ENCODE results near the gene MAML1. TPM values are rescaled to one million over a fixed set of nuclear protein-coding genes. Genes with fewer than 3 reads are reported as not detected.

Gene MAML1
- total RNA-seq, 1 experiment from 2014 or later = 34.0 TPM

DNA sequence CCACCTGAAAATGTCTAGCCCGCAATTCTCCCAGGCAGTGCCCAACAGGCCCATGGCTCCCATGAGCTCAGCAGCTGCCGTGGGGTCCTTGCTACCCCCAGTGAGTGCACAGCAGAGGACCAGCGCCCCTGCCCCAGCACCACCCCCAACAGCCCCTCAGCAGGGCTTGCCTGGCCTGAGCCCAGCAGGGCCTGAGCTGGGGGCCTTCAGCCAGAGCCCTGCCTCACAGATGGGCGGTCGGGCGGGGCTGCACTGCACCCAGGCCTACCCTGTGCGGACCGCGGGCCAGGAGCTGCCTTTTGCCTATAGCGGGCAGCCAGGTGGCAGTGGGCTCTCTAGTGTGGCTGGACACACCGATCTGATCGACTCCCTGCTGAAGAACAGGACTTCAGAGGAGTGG lies 41.8 kb downstream of the MAML1 start:
- Histone ChIP-seq H3K9me2 (ENCODE audit: insufficient read depth) (no peaks in the 10 kb centered on the region), H4K20me1 (ENCODE audit: insufficient read depth) (no peaks in the 10 kb centered on the region), H3F3A (ENCODE audit: insufficient read depth, low read depth) (no peaks in the 10 kb centered on the region), H3K4me3 (no peak overlapping the region), H3K27ac (no peak overlapping the region), H3K27me3 (ENCODE audit: insufficient read depth, low read depth) (no peaks in the 10 kb centered on the region), H3K4me2 (no peak overlapping the region), H3K79me2 (ENCODE audit: low read depth) (no peaks in the 10 kb centered on the region), H3K9me3 (ENCODE audit: insufficient read depth, low read depth) (no peaks in the 10 kb centered on the region), H2AFZ (no peak overlapping the region), H3K4me1 (replicated peaks; ENCODE audit: insufficient read depth) (no peaks in the 10 kb centered on the region), H3K36me3 (ENCODE audit: low read depth) (0 out of 2 replicates have a peak, but pooled peaks cover 4% of the 10 kb centered on the region)
- intact Hi-C loops (cut with micrococcal nuclease; ENCODE audit: unreplicated experiment) = no loop called here
- ChIA-PET CTCF (no interaction called here), POLR2A (ENCODE audit: unreplicated experiment) (no interaction called here)
- BruUV-seq (replicated peaks) = no TSS peak
- TF ChIP-seq, protein P1, sequence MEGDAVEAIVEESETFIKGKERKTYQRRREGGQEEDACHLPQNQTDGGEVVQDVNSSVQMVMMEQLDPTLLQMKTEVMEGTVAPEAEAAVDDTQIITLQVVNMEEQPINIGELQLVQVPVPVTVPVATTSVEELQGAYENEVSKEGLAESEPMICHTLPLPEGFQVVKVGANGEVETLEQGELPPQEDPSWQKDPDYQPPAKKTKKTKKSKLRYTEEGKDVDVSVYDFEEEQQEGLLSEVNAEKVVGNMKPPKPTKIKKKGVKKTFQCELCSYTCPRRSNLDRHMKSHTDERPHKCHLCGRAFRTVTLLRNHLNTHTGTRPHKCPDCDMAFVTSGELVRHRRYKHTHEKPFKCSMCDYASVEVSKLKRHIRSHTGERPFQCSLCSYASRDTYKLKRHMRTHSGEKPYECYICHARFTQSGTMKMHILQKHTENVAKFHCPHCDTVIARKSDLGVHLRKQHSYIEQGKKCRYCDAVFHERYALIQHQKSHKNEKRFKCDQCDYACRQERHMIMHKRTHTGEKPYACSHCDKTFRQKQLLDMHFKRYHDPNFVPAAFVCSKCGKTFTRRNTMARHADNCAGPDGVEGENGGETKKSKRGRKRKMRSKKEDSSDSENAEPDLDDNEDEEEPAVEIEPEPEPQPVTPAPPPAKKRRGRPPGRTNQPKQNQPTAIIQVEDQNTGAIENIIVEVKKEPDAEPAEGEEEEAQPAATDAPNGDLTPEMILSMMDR (conservative IDR thresholded peaks at IDR 0.05) = no peak
- TF ChIP-seq EZH2 (IDR thresholded peaks at IDR 0.05; ENCODE audit: low read depth) = no peak
- no peak for DNase-seq

DNA sequence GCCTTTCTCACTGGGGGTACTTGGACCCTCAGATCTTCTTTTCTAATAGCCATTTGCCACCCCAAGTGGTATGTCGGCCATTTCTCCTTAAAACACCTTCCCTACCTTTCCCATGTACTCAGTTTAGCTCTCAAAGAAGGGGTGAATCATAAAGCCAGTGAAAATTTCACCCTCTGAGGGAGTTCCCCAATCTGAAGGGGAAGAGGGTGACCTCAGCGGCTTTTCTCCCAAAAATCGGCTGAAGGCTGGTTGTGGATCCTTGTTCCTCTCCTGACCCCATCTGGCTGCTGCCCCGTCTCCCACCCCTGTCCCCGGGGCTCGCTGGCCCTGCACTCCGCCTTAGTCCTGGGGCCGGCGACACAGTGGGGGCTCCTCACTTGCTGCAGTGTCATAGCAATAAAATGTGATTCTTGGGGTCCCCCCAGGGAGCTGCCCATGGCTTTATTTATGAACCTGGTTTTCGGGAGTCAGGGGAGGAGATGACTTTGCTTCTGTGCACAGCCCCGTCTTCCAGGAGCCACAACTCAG lies 43.9 kb downstream of the MAML1 start:
- Histone ChIP-seq H3K9me2 (ENCODE audit: insufficient read depth) (no peaks in the 10 kb centered on the region), H3F3A (ENCODE audit: insufficient read depth, low read depth) (no peaks in the 10 kb centered on the region), H4K20me1 (ENCODE audit: insufficient read depth) (no peaks in the 10 kb centered on the region), H3K9me3 (ENCODE audit: insufficient read depth, low read depth) (no peaks in the 10 kb centered on the region), H3K36me3 (ENCODE audit: low read depth) (0 out of 2 replicates have a peak, but pooled peaks cover 4% of the 10 kb centered on the region), H3K4me2 (no peak overlapping the region), H3K4me3 (no peak overlapping the region), H2AFZ (no peak overlapping the region), H3K79me2 (ENCODE audit: low read depth) (no peaks in the 10 kb centered on the region), H3K4me1 (replicated peaks; ENCODE audit: insufficient read depth) (no peaks in the 10 kb centered on the region), H3K27ac (no peak overlapping the region), H3K27me3 (ENCODE audit: insufficient read depth, low read depth) (no peaks in the 10 kb centered on the region)
- intact Hi-C loops (cut with micrococcal nuclease; ENCODE audit: unreplicated experiment) = no loop called here
- TF ChIP-seq, protein P1 (conservative IDR thresholded peaks at IDR 0.05) = no peak
- no peak for TF ChIP-seq EZH2 (IDR thresholded peaks at IDR 0.05; ENCODE audit: low read depth)
- DNase-seq = no peak
- BruUV-seq (replicated peaks) = no TSS peak
- POLR2A ChIA-PET (ENCODE audit: unreplicated experiment) = no interaction called here
- CTCF ChIA-PET = no interaction called here

DNA sequence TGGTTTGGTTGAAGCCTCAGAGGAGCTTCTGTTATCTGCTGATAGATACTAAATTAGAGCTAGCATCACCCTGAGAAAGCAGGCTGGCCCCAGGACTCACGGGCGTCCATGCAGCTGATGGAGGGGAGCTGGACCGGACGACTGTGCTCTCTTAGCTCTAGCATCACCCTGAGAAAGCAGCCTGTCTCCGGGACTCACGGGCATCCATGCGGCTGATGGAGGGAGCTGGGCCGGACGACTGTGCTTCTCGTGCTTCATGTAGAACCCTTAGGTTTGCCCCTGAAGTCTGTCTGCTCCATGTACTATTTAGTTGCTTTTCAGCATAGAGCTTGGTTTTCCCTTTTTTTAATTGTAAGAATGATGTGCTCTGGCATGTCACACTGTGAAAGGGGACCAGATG lies 44.8 kb downstream of the MAML1 start:
- Histone ChIP-seq H3K9me3 (ENCODE audit: insufficient read depth, low read depth) (no peaks in the 10 kb centered on the region), H3F3A (ENCODE audit: insufficient read depth, low read depth) (no peaks in the 10 kb centered on the region), H4K20me1 (ENCODE audit: insufficient read depth) (no peaks in the 10 kb centered on the region), H3K4me1 (replicated peaks; ENCODE audit: insufficient read depth) (no peaks in the 10 kb centered on the region), H3K4me3 (no peak overlapping the region), H3K27ac (no peak overlapping the region), H3K36me3 (ENCODE audit: low read depth) (no peaks in the 10 kb centered on the region), H3K9me2 (ENCODE audit: insufficient read depth) (no peaks in the 10 kb centered on the region), H2AFZ (no peak overlapping the region), H3K79me2 (ENCODE audit: low read depth) (no peaks in the 10 kb centered on the region), H3K27me3 (ENCODE audit: insufficient read depth, low read depth) (no peaks in the 10 kb centered on the region), H3K4me2 (no peak overlapping the region)
- intact Hi-C loops (cut with micrococcal nuclease; ENCODE audit: unreplicated experiment) = no loop called here
- TF ChIP-seq, protein P1 (conservative IDR thresholded peaks at IDR 0.05) = no peak
- no peak for TF ChIP-seq EZH2 (IDR thresholded peaks at IDR 0.05; ENCODE audit: low read depth)
- CTCF ChIA-PET = no interaction called here
- DNase-seq = no peak
- POLR2A ChIA-PET (ENCODE audit: unreplicated experiment) = interaction anchor here (0.6 kb wide), 1 partner anchor 536 kb away, joined by 4 read pairs; no protein-coding TSS in a partner anchor
- no TSS peak for BruUV-seq (replicated peaks)

All from PC-9 (cell line).